K562 (cell line): Measurements from ENCODE around the gene MACROH2A2.

Source experiments
- ADNP ChIP-seq: fragments of 200-800 bp; sonication (Bioruptor generic); IDR thresholded peaks from 2 replicates; pipeline ENCODE4 v1.6.1; 2016; ENCODE audit warnings: missing genetic modification characterization, missing compliant biosample characterization
- DEAF1 ChIP-seq: fragments of 450-650 bp; formaldehyde crosslinking; IDR thresholded peaks from 2 replicates; pipeline ENCODE4 v1.4.0; 2020; ENCODE audit warnings: mild to moderate bottlenecking, moderate library complexity
- DNMT1 ChIP-seq: fragments of 450-650 bp; IDR thresholded peaks from 2 replicates; pipeline ENCODE4 v1.6.1; 2016; ENCODE audit warnings: antibody characterized with exemption, mild to moderate bottlenecking
- GABPB1 ChIP-seq: sonication (generic); formaldehyde crosslinking; IDR thresholded peaks from 2 replicates; pipeline ENCODE4 v1.8.0; 2022; ENCODE audit warnings: mild to moderate bottlenecking, missing genetic modification reagents
- POLR2A ChIP-seq: fragments of 450-650 bp; conservative IDR thresholded peaks from 2 replicates; pipeline ENCODE4 v1.6.1; 2016
- RAD51 ChIP-seq: fragments of 450-650 bp; IDR thresholded peaks from 2 replicates; pipeline ENCODE4 v1.7.1; 2016; ENCODE audit warnings: low read depth, mild to moderate bottlenecking, borderline replicate concordance
- ZFP1 ChIP-seq: fragments of 450-650 bp; formaldehyde crosslinking; IDR thresholded peaks from 2 replicates; pipeline ENCODE4 v1.4.0; 2020; ENCODE audit warnings: mild to moderate bottlenecking, mixed read lengths
- TF ChIP-seq, protein P1 (sequence below), 3 experiments: IDR thresholded peaks in 2 of 3; conservative IDR thresholded peaks in 1 of 3; 2 replicates each; pipeline ENCODE4 v1.5.1; 2011 to 2012; ENCODE audit warnings: low read length in 3 of 3, mild to moderate bottlenecking in 3 of 3, control low read depth in 2 of 3, improper control_type of control experiment in 1 of 3, inconsistent platforms in 1 of 3, low read depth in 1 of 3, mixed read lengths in 1 of 3, moderate library complexity in 1 of 3; ENCODE audit not compliant: insufficient read depth in 2 of 3
- TF ChIP-seq, protein P2 (sequence below): sonication (generic); formaldehyde crosslinking; IDR thresholded peaks from 2 replicates; pipeline ENCODE4 v1.9.0; 2022; ENCODE audit warnings: mild to moderate bottlenecking, missing genetic modification reagents
- TF ChIP-seq, protein P3 (sequence below): fragments of 450-650 bp; IDR thresholded peaks from 2 replicates; pipeline ENCODE4 v1.6.1; 2018; ENCODE audit not compliant: partially characterized antibody

DNA sequence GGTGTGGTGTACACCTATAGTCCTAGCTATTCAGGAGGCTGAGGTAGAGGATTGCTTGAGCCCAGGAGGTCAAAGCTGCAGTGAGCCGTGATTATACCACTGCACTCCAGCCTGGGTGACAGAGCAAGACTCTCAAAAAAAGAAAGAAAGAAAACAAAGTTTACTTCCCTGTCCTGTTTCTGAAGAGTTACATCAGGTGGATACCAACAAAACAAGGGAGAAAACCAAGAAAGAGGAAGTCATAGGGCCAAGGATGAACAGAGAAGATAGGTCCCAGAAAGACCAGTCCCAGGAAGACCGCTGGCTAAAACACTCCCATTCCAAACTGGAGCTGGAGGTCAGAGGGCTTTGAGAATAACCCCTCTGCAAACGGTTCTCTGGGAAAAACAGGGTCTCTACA, 13.5 kb downstream of the MACROH2A2 start:
- TF ChIP-seq RAD51 = no peak
- no peak for TF ChIP-seq DNMT1
- TF ChIP-seq, protein P1, sequence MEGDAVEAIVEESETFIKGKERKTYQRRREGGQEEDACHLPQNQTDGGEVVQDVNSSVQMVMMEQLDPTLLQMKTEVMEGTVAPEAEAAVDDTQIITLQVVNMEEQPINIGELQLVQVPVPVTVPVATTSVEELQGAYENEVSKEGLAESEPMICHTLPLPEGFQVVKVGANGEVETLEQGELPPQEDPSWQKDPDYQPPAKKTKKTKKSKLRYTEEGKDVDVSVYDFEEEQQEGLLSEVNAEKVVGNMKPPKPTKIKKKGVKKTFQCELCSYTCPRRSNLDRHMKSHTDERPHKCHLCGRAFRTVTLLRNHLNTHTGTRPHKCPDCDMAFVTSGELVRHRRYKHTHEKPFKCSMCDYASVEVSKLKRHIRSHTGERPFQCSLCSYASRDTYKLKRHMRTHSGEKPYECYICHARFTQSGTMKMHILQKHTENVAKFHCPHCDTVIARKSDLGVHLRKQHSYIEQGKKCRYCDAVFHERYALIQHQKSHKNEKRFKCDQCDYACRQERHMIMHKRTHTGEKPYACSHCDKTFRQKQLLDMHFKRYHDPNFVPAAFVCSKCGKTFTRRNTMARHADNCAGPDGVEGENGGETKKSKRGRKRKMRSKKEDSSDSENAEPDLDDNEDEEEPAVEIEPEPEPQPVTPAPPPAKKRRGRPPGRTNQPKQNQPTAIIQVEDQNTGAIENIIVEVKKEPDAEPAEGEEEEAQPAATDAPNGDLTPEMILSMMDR (IDR thresholded peaks at IDR 0.05 in 2 of 3, conservative IDR thresholded peaks at IDR 0.05 in 1 of 3; ENCODE audit: insufficient read depth in 2 of 3, low read depth in 1 of 3, low read length in 3 of 3) = no peak
- TF ChIP-seq, protein P2, sequence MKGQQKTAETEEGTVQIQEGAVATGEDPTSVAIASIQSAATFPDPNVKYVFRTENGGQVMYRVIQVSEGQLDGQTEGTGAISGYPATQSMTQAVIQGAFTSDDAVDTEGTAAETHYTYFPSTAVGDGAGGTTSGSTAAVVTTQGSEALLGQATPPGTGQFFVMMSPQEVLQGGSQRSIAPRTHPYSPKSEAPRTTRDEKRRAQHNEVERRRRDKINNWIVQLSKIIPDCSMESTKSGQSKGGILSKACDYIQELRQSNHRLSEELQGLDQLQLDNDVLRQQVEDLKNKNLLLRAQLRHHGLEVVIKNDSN (CRISPR knock-in tag) = no peak
- TF ChIP-seq POLR2A = no peak
- TF ChIP-seq DEAF1 (CRISPR knock-in tag) = no peak
- TF ChIP-seq, protein P3, sequence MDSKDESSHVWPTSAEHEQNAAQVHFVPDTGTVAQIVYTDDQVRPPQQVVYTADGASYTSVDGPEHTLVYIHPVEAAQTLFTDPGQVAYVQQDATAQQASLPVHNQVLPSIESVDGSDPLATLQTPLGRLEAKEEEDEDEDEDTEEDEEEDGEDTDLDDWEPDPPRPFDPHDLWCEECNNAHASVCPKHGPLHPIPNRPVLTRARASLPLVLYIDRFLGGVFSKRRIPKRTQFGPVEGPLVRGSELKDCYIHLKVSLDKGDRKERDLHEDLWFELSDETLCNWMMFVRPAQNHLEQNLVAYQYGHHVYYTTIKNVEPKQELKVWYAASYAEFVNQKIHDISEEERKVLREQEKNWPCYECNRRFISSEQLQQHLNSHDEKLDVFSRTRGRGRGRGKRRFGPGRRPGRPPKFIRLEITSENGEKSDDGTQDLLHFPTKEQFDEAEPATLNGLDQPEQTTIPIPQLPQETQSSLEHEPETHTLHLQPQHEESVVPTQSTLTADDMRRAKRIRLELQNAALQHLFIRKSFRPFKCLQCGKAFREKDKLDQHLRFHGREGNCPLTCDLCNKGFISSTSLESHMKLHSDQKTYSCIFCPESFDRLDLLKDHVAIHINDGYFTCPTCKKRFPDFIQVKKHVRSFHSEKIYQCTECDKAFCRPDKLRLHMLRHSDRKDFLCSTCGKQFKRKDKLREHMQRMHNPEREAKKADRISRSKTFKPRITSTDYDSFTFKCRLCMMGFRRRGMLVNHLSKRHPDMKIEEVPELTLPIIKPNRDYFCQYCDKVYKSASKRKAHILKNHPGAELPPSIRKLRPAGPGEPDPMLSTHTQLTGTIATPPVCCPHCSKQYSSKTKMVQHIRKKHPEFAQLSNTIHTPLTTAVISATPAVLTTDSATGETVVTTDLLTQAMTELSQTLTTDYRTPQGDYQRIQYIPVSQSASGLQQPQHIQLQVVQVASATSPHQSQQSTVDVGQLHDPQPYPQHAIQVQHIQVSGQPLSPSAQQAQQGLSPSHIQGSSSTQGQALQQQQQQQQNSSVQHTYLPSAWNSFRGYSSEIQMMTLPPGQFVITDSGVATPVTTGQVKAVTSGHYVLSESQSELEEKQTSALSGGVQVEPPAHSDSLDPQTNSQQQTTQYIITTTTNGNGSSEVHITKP = no peak
- no peak for TF ChIP-seq ZFP1 (CRISPR knock-in tag)
- TF ChIP-seq ADNP (tag) = no peak
- no peak for TF ChIP-seq GABPB1
